Activated CD4-positive, alpha-beta memory T cell treated with anti-CD3 and anti-CD28 coated beads, Interleukin-2, amount 10 ng/mL, durations not matched to agents 7 days and 5 days (primary cell): Measurements from ENCODE around the gene PRKCH. TPM values are rescaled to one million over a fixed set of nuclear protein-coding genes. Genes with fewer than 3 reads are reported as not detected.
"Not testable (repeated sequence)": the region's sequence is repeated elsewhere in the genome, so short reads cannot be mapped to it uniquely, and the experiment has no call there.

ENCODE experiments used
- CTCF ChIA-PET: fragments of 350-600 bp; sonication (Branson Sonifier 250); formaldehyde crosslinking; loops from one replicate; lab custom pipeline; 2021; ENCODE audit warnings: antibody characterized with exemption, inconsistent platforms; lab: Charles Lee
- POLR2A ChIA-PET: fragments of 350-600 bp; sonication (Branson Sonifier 250); formaldehyde crosslinking; loops from one replicate; lab custom pipeline; 2021; ENCODE audit warnings: antibody characterized with exemption; lab: Charles Lee
- DNase-seq: peaks from one replicate; pipeline ENCODE4 v3.0.0-alpha.2; 2020
- H3K27ac Mint-ChIP-seq: one replicate; pipeline ENCODE4 v1.8.0; 2021; ENCODE audit warnings: mild to moderate bottlenecking, mixed read lengths
- H3K27me3 Mint-ChIP-seq: one replicate; pipeline ENCODE4 v1.8.0; 2021; ENCODE audit warnings: mixed read lengths
- H3K36me3 Mint-ChIP-seq: one replicate; pipeline ENCODE4 v1.8.0; 2021; ENCODE audit warnings: low read depth, mixed read lengths
- H3K4me1 Mint-ChIP-seq: one replicate; pipeline ENCODE4 v1.8.0; 2021; ENCODE audit warnings: mixed read lengths
- H3K4me3 Mint-ChIP-seq: one replicate; pipeline ENCODE4 v1.8.0; 2021; ENCODE audit warnings: mild to moderate bottlenecking, mixed read lengths
- H3K9me3 Mint-ChIP-seq: one replicate; pipeline ENCODE4 v1.8.0; 2021; ENCODE audit warnings: mixed read lengths
- total RNA-seq, 2 experiments: library from RNA; stranded (reverse); gene quantifications; one replicate each; pipeline ENCODE4 v1.2.3, GENCODE V29; 2021

Gene PRKCH
- total RNA-seq, 2 experiments from 2014 or later = 186 to 195 TPM

GRCh38 chr14:61308701-61309100 is 12.7 kb upstream of the PRKCH start:
- DNase-seq, H3K4me1 Mint-ChIP-seq, H3K4me3 Mint-ChIP-seq, H3K27me3 Mint-ChIP-seq, H3K27ac Mint-ChIP-seq, POLR2A ChIA-PET: not testable (repeated sequence)
- peaks cover 37% of the 10 kb centered on the region for H3K36me3 Mint-ChIP-seq
- CTCF ChIA-PET = interaction anchor here (1.1 kb wide), 1 partner anchor 15 kb away, joined by 3 read pairs; no protein-coding TSS in a partner anchor
- peaks cover 30% of the 10 kb centered on the region for H3K9me3 Mint-ChIP-seq

GRCh38 chr14:61315313-61315712 is 6.1 kb upstream of the PRKCH start:
- CTCF ChIA-PET = interaction anchor here (1.0 to 1.1 kb wide), 2 partner anchors 30 to 522 kb away, joined by 3 to 4 read pairs; no protein-coding TSS in a partner anchor
- H3K27ac Mint-ChIP-seq = no peak overlapping the region
- POLR2A ChIA-PET = interaction anchor here (1.5 kb wide), 1 partner anchor 28 kb away, joined by 3 read pairs; no protein-coding TSS in a partner anchor
- no peak for DNase-seq
- no peak overlapping the region for H3K4me3 Mint-ChIP-seq
- peaks cover 20% of the 10 kb centered on the region for H3K36me3 Mint-ChIP-seq
- H3K27me3 Mint-ChIP-seq = no peaks in the 10 kb centered on the region
- no peaks in the 10 kb centered on the region for H3K4me1 Mint-ChIP-seq
- peaks cover 20% of the 10 kb centered on the region for H3K9me3 Mint-ChIP-seq

GRCh38 chr14:61319086-61319485 is 2.3 kb upstream of the PRKCH start:
- Mint-ChIP-seq H3K9me3 (peaks cover 5% of the 10 kb centered on the region), H3K36me3 (peaks cover 26% of the 10 kb centered on the region), H3K4me1 (peaks cover 4% of the 10 kb centered on the region), H3K27me3 (no peaks in the 10 kb centered on the region), H3K27ac (no peak overlapping the region), H3K4me3 (no peak overlapping the region)
- CTCF ChIA-PET = interaction anchor here (1.2 kb wide), 1 partner anchor 9 kb away, joined by 3 read pairs; no protein-coding TSS in a partner anchor
- POLR2A ChIA-PET = interaction anchor here (0.9 to 10.4 kb wide), 4 partner anchors 20 to 376 kb away, joined by 3 to 366 read pairs (median 3); partner anchors contain the start of genes HIF1A and TMEM30B
- no peak for DNase-seq

- Mint-ChIP-seq H3K36me3 (peaks cover 25% of the 10 kb centered on the region), H3K27me3 (no peaks in the 10 kb centered on the region), H3K4me3 (no peak overlapping the region), H3K9me3 (peaks cover 1% of the 10 kb centered on the region), H3K27ac (no peak overlapping the region), H3K4me1 (peaks cover 6% of the 10 kb centered on the region)
- ChIA-PET POLR2A (interaction anchor here (0.9 to 10.4 kb wide), 6 partner anchors 20 to 375 kb away, joined by 3 to 366 read pairs (median 14); partner anchors contain the start of gene HIF1A), CTCF (interaction anchor here (1.2 to 2.2 kb wide), 2 partner anchors 10 to 132 kb away, joined by 3 to 12 read pairs; no protein-coding TSS in a partner anchor)
- DNase-seq = no peak
Measured at GRCh38 chr14:61319706-61320105, 1.7 kb upstream of the PRKCH start.

- POLR2A ChIA-PET = interaction anchor here (0.9 to 10.4 kb wide), 7 partner anchors 19 to 375 kb away, joined by 3 to 366 read pairs (median 6); partner anchors contain the start of gene HIF1A
Measured at GRCh38 chr14:61320170-61320569, 1.2 kb upstream of the PRKCH start.

GRCh38 chr14:61320806-61321384 is 484 bp upstream of the PRKCH start:
- POLR2A ChIA-PET = interaction anchor here (0.7 to 10.4 kb wide), 12 partner anchors 8 to 151 kb away, joined by 3 to 366 read pairs (median 5); no protein-coding TSS in a partner anchor
- H3K9me3 Mint-ChIP-seq = peaks cover 2% of the 10 kb centered on the region
- peaks cover 18% of the 10 kb centered on the region for H3K4me1 Mint-ChIP-seq
- peaks cover 36% of the 10 kb centered on the region for H3K36me3 Mint-ChIP-seq
- H3K27ac Mint-ChIP-seq = no peak overlapping the region
- CTCF ChIA-PET = interaction anchor here (0.9 to 4.1 kb wide), 4 partner anchors 14 to 135 kb away, joined by 5 to 54 read pairs (median 9); no protein-coding TSS in a partner anchor
- peak overlapping the region; percentile 64 for H3K4me3 Mint-ChIP-seq
- H3K27me3 Mint-ChIP-seq = no peaks in the 10 kb centered on the region
- DNase-seq = no peak

More at GRCh38 chr14:61320170-61320569, 1.2 kb upstream of the PRKCH start:
- H3K4me1 Mint-ChIP-seq = peaks cover 11% of the 10 kb centered on the region
- H3K27me3 Mint-ChIP-seq, H3K4me3 Mint-ChIP-seq, DNase-seq, H3K9me3 Mint-ChIP-seq, H3K27ac Mint-ChIP-seq: not testable (repeated sequence)
- CTCF ChIA-PET = interaction anchor here (1.2 to 2.2 kb wide), 3 partner anchors 10 to 136 kb away, joined by 3 to 12 read pairs (median 6); no protein-coding TSS in a partner anchor
- H3K36me3 Mint-ChIP-seq = peaks cover 28% of the 10 kb centered on the region

GRCh38 chr14:61322011-61322798 is 826 bp downstream of the PRKCH start:
- peak overlapping the region; percentile 85 for H3K27ac Mint-ChIP-seq
- peak overlapping the region; percentile 87 for H3K4me3 Mint-ChIP-seq
- H3K27me3 Mint-ChIP-seq = no peaks in the 10 kb centered on the region
- no peak for DNase-seq
- H3K4me1 Mint-ChIP-seq = peaks cover 30% of the 10 kb centered on the region
- ChIA-PET POLR2A (interaction anchor here (0.6 to 10.4 kb wide), 25 partner anchors 9 to 428 kb away, joined by 3 to 366 read pairs (median 4); no protein-coding TSS in a partner anchor), CTCF (interaction anchor here (0.6 to 4.1 kb wide), 11 partner anchors 9 to 154 kb away, joined by 3 to 54 read pairs (median 5); no protein-coding TSS in a partner anchor)
- H3K36me3 Mint-ChIP-seq = peaks cover 46% of the 10 kb centered on the region
- H3K9me3 Mint-ChIP-seq = peaks cover 2% of the 10 kb centered on the region

GRCh38 chr14:61322799-61323290 is 1.5 kb downstream of the PRKCH start:
- ChIA-PET POLR2A (interaction anchor here (0.6 to 10.4 kb wide), 23 partner anchors 10 to 428 kb away, joined by 3 to 366 read pairs (median 4); no protein-coding TSS in a partner anchor), CTCF (interaction anchor here (0.8 to 4.1 kb wide), 11 partner anchors 12 to 153 kb away, joined by 3 to 54 read pairs (median 4); no protein-coding TSS in a partner anchor)
- DNase-seq = no peak
- Mint-ChIP-seq H3K27me3 (no peaks in the 10 kb centered on the region), H3K4me3 (peak overlapping the region; percentile 87), H3K4me1 (peaks cover 34% of the 10 kb centered on the region), H3K27ac (peak overlapping the region; percentile 85), H3K36me3 (peaks cover 51% of the 10 kb centered on the region), H3K9me3 (peaks cover 2% of the 10 kb centered on the region)

GRCh38 chr14:61323970-61324369 is 2.6 kb downstream of the PRKCH start:
- Mint-ChIP-seq H3K4me1 (peaks cover 43% of the 10 kb centered on the region), H3K27ac (peak overlapping the region; percentile 85), H3K4me3 (peak overlapping the region; percentile 87), H3K36me3 (peaks cover 55% of the 10 kb centered on the region), H3K27me3 (no peaks in the 10 kb centered on the region), H3K9me3 (peaks cover 2% of the 10 kb centered on the region)
- no peak for DNase-seq
- CTCF ChIA-PET = interaction anchor here (0.8 to 4.1 kb wide), 8 partner anchors 11 to 132 kb away, joined by 3 to 54 read pairs (median 4); no protein-coding TSS in a partner anchor
- POLR2A ChIA-PET = interaction anchor here (1.0 to 10.4 kb wide), 8 partner anchors 15 to 427 kb away, joined by 3 to 366 read pairs (median 16); no protein-coding TSS in a partner anchor

GRCh38 chr14:61325166-61325565 is 3.8 kb downstream of the PRKCH start:
- no peaks in the 10 kb centered on the region for H3K27me3 Mint-ChIP-seq
- H3K27ac Mint-ChIP-seq = peak overlapping the region; percentile 92
- H3K4me3 Mint-ChIP-seq = peak overlapping the region; percentile 87
- DNase-seq = no peak
- H3K9me3 Mint-ChIP-seq = peaks cover 2% of the 10 kb centered on the region
- ChIA-PET POLR2A (interaction anchor here (0.7 to 10.4 kb wide), 5 partner anchors 14 to 426 kb away, joined by 3 to 366 read pairs (median 12); no protein-coding TSS in a partner anchor), CTCF (interaction anchor here (0.6 kb wide), 1 partner anchor 16 kb away, joined by 3 read pairs; no protein-coding TSS in a partner anchor)
- H3K36me3 Mint-ChIP-seq = peaks cover 64% of the 10 kb centered on the region
- peaks cover 52% of the 10 kb centered on the region for H3K4me1 Mint-ChIP-seq

- Mint-ChIP-seq H3K4me3 (peak overlapping the region; percentile 87), H3K27ac (peak overlapping the region; percentile 92), H3K27me3 (no peaks in the 10 kb centered on the region), H3K9me3 (peaks cover 2% of the 10 kb centered on the region), H3K36me3 (peaks cover 70% of the 10 kb centered on the region), H3K4me1 (peaks cover 56% of the 10 kb centered on the region)
- ChIA-PET CTCF (interaction anchor here (1.1 kb wide), 1 partner anchor 9 kb away, joined by 4 read pairs; no protein-coding TSS in a partner anchor), POLR2A (interaction anchor here (1.0 to 10.4 kb wide), 3 partner anchors 13 to 126 kb away, joined by 4 to 366 read pairs (median 12); no protein-coding TSS in a partner anchor)
- no peak for DNase-seq
Measured at GRCh38 chr14:61326146-61326545, 4.8 kb downstream of the PRKCH start.
